OCI-LY3 (cell line): ENCODE data around the gene DHPS.
A peak's percentile ranks its signal among the peaks of the same experiment; 100 is the strongest.

ENCODE experiments used
- H2AFZ ChIP-seq: fragments of 200-600, 300-600 bp; shearing (Covaris generic); 2 replicates; pipeline ENCODE4 v1.6.0; 2014; ENCODE audit warnings: antibody characterized with exemption, low read depth, low read length
- H3K27ac ChIP-seq: fragments of 200-600, 300-600 bp; sonication (generic); 2 replicates; pipeline ENCODE4 v1.5.1; 2014; ENCODE audit warnings: mild to moderate bottlenecking, low read length, moderate library complexity, mixed read lengths
- H3K27me3 ChIP-seq: fragments of 200-600, 300-600 bp; sonication (generic); 2 replicates; pipeline ENCODE4 v1.6.1; 2014; ENCODE audit warnings: low read depth, low read length, mixed read lengths
- H3K36me3 ChIP-seq: fragments of 200-600, 300-600 bp; sonication (generic); replicated peaks from 2 replicates; pipeline ENCODE3; 2014; ENCODE audit warnings: low read depth, low read length, mixed read lengths
- H3K4me1 ChIP-seq: fragments of 300-600, 200-600 bp; sonication (generic); 2 replicates; pipeline ENCODE4 v1.6.1; 2014; ENCODE audit warnings: low read length, mixed read lengths
- H3K4me2 ChIP-seq: fragments of 200-600, 300-600 bp; sonication (generic); 2 replicates; pipeline ENCODE4 v1.6.1; 2014; ENCODE audit warnings: low read length, mixed read lengths
- H3K4me3 ChIP-seq: fragments of 300-600, 200-600 bp; sonication (generic); 2 replicates; pipeline ENCODE4 v1.5.1; 2014; ENCODE audit warnings: antibody characterized with exemption, mild to moderate bottlenecking, low read length, moderate library complexity
- H3K79me2 ChIP-seq: fragments of 300-600, 200-600 bp; shearing (Covaris generic); 2 replicates; pipeline ENCODE4 v1.6.1; 2014; ENCODE audit warnings: mild to moderate bottlenecking, low read length, mixed read lengths
- H3K9ac ChIP-seq: fragments of 300-600, 200-600 bp; shearing (Covaris generic); 2 replicates; pipeline ENCODE4 v1.6.0; 2014; ENCODE audit warnings: mild to moderate bottlenecking, low read length, moderate library complexity
- H3K9me3 ChIP-seq: fragments of 200-600, 300-600 bp; shearing (Covaris generic); 2 replicates; pipeline ENCODE4 v1.6.1; 2014; ENCODE audit warnings: low read length, mixed read lengths; ENCODE audit not compliant: insufficient read depth
- H4K20me1 ChIP-seq: fragments of 200-600, 300-600 bp; sonication (generic); 2 replicates; pipeline ENCODE4 v1.6.1; 2016; ENCODE audit warnings: low read length, mixed read lengths; ENCODE audit not compliant: insufficient read depth
- EZH2phosphoT487 ChIP-seq: fragments of 200-600 bp; shearing (Covaris generic); IDR thresholded peaks from 2 replicates; pipeline ENCODE4 v1.6.1; 2018; ENCODE audit warnings: antibody characterized with exemption, mixed run types, low read depth
- TF ChIP-seq, protein P1 (sequence below): fragments of 200-600, 300-600 bp; sonication (generic); IDR thresholded peaks from 2 replicates; pipeline ENCODE4 v1.5.1; 2014; ENCODE audit warnings: antibody characterized with exemption, low read length, low read depth

The DHPS gene

DNA sequence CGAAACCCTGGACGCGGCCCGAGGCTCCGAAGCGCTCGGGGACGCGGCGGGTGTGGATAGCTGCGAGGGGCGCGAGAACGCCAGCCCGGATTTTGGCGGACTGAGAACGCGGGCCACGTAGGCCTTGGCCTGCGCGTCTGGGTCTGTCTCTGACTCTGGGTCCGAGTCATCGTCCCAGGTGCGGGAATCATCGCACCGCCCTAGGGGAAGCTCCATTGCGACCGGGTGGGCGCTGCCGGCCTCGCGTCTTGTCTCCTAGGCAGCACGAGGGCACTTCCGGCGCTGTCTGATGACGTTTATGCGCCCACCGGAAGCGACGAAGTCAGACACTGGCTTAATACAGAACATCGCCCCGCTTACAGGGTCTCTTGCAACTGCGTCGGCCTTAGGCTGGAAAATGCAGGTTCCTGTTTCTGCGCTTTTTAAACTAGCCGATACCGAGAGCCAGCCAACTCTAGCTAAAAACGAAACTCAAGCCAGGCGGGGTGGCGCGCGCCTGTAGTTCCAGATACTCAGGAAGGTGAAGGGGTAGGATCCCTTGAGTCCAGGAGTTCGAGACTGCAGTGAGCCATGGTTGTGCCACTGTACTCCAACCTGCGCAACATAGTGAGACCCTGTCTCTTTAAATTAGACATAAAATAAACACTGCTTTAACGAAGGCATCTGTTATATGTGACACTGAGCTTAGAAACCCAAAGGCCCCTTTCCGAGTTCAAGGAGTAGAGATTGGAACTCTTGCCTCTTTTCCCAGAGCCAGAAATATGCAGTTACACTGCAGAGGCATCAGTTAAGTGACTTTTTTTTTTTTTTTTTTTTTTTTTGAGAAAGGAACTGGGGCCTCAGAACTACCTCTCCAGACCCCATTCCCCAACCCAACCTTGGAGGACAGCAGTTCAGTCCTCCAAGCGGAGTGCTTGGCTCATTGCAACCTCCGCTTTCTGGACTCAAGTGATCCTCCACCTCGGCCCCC is 15.0 kb upstream of the DHPS start, which contains the start of gene FBXW9:
TSS of gene FBXW9 (minus strand) at position 266 of the 970 bp plus-strand sequence. CDS start at position 216, 50 bp downstream.
- Histone ChIP-seq H3K9ac (peak within 1 kb of the TSS; percentile 77), H3K4me2 (peak within 1 kb of the TSS; percentile 77), H3K4me3 (peak within 1 kb of the TSS; percentile 82), H2AFZ (peak within 1 kb of the TSS; percentile 28; the same call in 1 of the 2 replicates), H3K79me2 (no peaks in the 10 kb centered on the region), H4K20me1 (no peaks in the 10 kb centered on the region), H3K27me3 (no peaks in the 10 kb centered on the region), H3K27ac (peak within 1 kb of the TSS; percentile 92), H3K36me3 (peaks cover 27% of the 10 kb centered on the region), H3K9me3 (no peaks in the 10 kb centered on the region), H3K4me1 (peaks cover 24% of the 10 kb centered on the region)
- TF ChIP-seq EZH2phosphoT487 = no peak
- TF ChIP-seq, protein P1, sequence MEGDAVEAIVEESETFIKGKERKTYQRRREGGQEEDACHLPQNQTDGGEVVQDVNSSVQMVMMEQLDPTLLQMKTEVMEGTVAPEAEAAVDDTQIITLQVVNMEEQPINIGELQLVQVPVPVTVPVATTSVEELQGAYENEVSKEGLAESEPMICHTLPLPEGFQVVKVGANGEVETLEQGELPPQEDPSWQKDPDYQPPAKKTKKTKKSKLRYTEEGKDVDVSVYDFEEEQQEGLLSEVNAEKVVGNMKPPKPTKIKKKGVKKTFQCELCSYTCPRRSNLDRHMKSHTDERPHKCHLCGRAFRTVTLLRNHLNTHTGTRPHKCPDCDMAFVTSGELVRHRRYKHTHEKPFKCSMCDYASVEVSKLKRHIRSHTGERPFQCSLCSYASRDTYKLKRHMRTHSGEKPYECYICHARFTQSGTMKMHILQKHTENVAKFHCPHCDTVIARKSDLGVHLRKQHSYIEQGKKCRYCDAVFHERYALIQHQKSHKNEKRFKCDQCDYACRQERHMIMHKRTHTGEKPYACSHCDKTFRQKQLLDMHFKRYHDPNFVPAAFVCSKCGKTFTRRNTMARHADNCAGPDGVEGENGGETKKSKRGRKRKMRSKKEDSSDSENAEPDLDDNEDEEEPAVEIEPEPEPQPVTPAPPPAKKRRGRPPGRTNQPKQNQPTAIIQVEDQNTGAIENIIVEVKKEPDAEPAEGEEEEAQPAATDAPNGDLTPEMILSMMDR = no peak

DNA sequence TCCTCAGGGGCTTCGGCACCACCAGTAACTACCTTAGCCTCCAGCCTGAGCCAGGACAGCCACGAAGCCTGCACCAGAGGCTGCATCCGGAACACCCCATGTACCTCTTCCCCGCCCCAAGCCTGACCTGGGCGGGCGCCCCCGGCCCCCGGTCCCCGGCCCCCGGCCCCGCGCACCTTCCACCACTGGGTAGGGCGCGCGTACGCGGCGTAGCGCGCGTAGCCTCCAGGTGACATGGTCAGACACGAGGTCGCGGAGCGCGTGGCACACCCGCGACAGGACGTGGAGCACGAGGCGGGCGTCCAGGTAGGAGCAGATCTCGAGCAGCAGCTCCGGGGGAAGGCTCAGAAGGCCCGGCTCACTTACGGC is 14.3 kb upstream of the DHPS start:
- H3K27ac ChIP-seq = no peak overlapping the region
- TF ChIP-seq, protein P1 = no peak
- no peak for TF ChIP-seq EZH2phosphoT487
- no peaks in the 10 kb centered on the region for H3K27me3 ChIP-seq
- peak overlapping the region; percentile 13; the same call in 1 of the 2 replicates for H2AFZ ChIP-seq
- H3K4me3 ChIP-seq = peak overlapping the region; percentile 82
- no peaks in the 10 kb centered on the region for H3K79me2 ChIP-seq
- no peaks in the 10 kb centered on the region for H4K20me1 ChIP-seq
- peaks cover 22% of the 10 kb centered on the region for H3K36me3 ChIP-seq
- H3K9ac ChIP-seq = peak overlapping the region; percentile 77
- peaks cover 24% of the 10 kb centered on the region for H3K4me1 ChIP-seq
- H3K4me2 ChIP-seq = peak overlapping the region; percentile 77
- no peaks in the 10 kb centered on the region for H3K9me3 ChIP-seq

DNA sequence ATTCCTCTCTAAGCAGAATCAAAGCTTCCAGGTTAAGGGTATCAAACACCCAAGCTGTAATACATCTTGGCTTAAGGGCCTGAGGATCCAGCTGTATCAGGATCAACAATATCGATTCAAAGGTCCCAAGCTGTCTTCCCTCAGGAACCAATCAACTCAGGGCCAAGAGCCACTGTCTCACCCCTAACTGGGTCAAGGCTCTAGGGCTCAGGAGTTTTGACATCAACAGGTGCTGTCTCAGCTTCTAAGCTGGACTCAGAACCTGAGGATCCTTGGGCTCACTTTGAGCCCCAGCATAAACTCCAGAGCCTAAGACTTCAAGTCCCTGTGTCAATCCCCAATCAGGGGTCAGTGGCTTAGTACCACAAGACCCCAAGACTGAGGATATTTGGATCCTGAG is 13.8 kb upstream of the DHPS start:
- H3K4me2 ChIP-seq = peak overlapping the region; percentile 77
- peak overlapping the region; percentile 82 for H3K4me3 ChIP-seq
- H3K9me3 ChIP-seq = no peaks in the 10 kb centered on the region
- H2AFZ ChIP-seq = no peak overlapping the region
- no peaks in the 10 kb centered on the region for H3K79me2 ChIP-seq
- H3K9ac ChIP-seq = peak overlapping the region; percentile 77; the same call in 1 of the 2 replicates
- peaks cover 18% of the 10 kb centered on the region for H3K36me3 ChIP-seq
- TF ChIP-seq, protein P1 = no peak
- TF ChIP-seq EZH2phosphoT487 = no peak
- no peaks in the 10 kb centered on the region for H4K20me1 ChIP-seq
- no peak overlapping the region for H3K27ac ChIP-seq
- H3K27me3 ChIP-seq = no peaks in the 10 kb centered on the region
- H3K4me1 ChIP-seq = peaks cover 24% of the 10 kb centered on the region

DNA sequence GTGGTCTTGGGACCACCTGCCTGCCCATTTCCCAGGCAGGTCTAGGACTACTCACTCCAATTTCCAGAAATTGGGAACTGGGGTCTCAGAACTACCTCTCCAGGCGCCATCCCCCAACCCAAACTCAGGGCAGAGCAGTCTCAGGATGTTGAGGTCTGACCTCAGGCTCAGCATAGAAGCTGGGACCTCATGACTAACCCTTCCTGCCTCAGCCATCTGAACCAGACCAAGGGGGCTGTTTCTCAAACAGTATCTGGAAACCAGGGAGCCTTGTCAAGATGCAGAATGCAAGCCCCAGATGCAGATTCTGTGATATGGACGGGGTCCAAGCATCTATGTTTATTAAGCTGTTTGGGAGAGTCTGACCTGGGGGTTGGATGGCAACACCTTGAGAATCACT is 13.4 kb upstream of the DHPS start:
- Histone ChIP-seq H3K27me3 (no peaks in the 10 kb centered on the region), H3K36me3 (peaks cover 17% of the 10 kb centered on the region), H4K20me1 (no peaks in the 10 kb centered on the region), H3K4me3 (peak overlapping the region; percentile 82; the same call in 1 of the 2 replicates), H3K9me3 (no peaks in the 10 kb centered on the region), H3K4me2 (peak overlapping the region; percentile 77), H3K27ac (no peak overlapping the region), H3K4me1 (peaks cover 24% of the 10 kb centered on the region), H2AFZ (no peak overlapping the region), H3K79me2 (no peaks in the 10 kb centered on the region), H3K9ac (no peak overlapping the region)
- no peak for TF ChIP-seq EZH2phosphoT487
- TF ChIP-seq, protein P1 = no peak
